Gastrocnemius medialis (tissue), 4 donors: ENCODE measurements around the gene NCSTN.

Experiments
- CTCF ChIP-seq, 5 experiments: fragments of 450-650 bp in 3 of 5; fragments of 200-600 bp in 2 of 5; sonication (generic) in 2 of 5; IDR thresholded peaks in 4 of 5; conservative IDR thresholded peaks in 1 of 5; 1 replicate in 4 of 5; 2 replicates in 1 of 5; pipeline ENCODE4 v1.5.1; 2016 to 2019; ENCODE audit warnings: antibody characterized with exemption in 5 of 5, mild to moderate bottlenecking in 3 of 5, moderate library complexity in 3 of 5
- POLR2A ChIP-seq, 2 donors: fragments of 450-650 bp; IDR thresholded peaks; one replicate each; pipeline ENCODE4 v1.6.1; 2017; ENCODE audit warnings: antibody characterized with exemption in 2 of 2, mild to moderate bottlenecking in 2 of 2, moderate library complexity in 2 of 2

GRCh38 chr1:160308451-160309184 lies 34.6 kb upstream of the NCSTN start:
- no peak for TF ChIP-seq CTCF (IDR thresholded peaks at IDR 0.05 in 4 of 5, conservative IDR thresholded peaks at IDR 0.05 in 1 of 5)
- TF ChIP-seq POLR2A (IDR thresholded peaks at IDR 0.05) = no peak
